ENCODE measurements around the gene OTOP2. TPM values are rescaled to one million over a fixed set of nuclear protein-coding genes. Genes with fewer than 3 reads are reported as not detected.

OTOP2 gene
- total and polyA plus RNA-seq, 2 of the 4 experiments (the other 2 are of a cell fraction) = not detected

GRCh38 chr17:74951680-74952421 lies 27.8 kb downstream of the OTOP2 start:
- no peak overlapping the region for H2BK5ac ChIP-seq (ENCODE audit: low read depth, low read length, poor library complexity, severe bottlenecking)
- H3K27ac ChIP-seq (ENCODE audit: insufficient read depth, low read length) = no peak overlapping the region
- H2AK9ac ChIP-seq (replicated peaks; ENCODE audit: low read depth, low read length, poor library complexity) = no peak overlapping the region
- H2BK15ac ChIP-seq (ENCODE audit: low read depth, low read length) = no peak overlapping the region
- no peak overlapping the region for H3K4me2 ChIP-seq (ENCODE audit: low read depth, low read length)
- no peak overlapping the region for H4K5ac ChIP-seq (ENCODE audit: low read depth, low read length)
- H4K20me1 ChIP-seq (ENCODE audit: insufficient read depth, low read length) = no peaks in the 10 kb centered on the region
- H3K14ac ChIP-seq (replicated peaks; ENCODE audit: low read depth, low read length) = no peak overlapping the region
- H3K9me3 ChIP-seq (ENCODE audit: control insufficient read depth, insufficient read depth, low read length) = no peaks in the 10 kb centered on the region
- ATAC-seq (ENCODE audit: low read depth) (no peak), DNase-seq (no peak)
- TF ChIP-seq CTCF (conservative IDR thresholded peaks at IDR 0.05; ENCODE audit: low read depth, low read length) (no peak), CHD1 (IDR thresholded peaks at IDR 0.05; ENCODE audit: low read depth, low read length) (no peak), MXI1 (IDR thresholded peaks at IDR 0.05; ENCODE audit: borderline replicate concordance, low read depth, low read length) (no peak), BHLHE40 (IDR thresholded peaks at IDR 0.05; ENCODE audit: low read depth, low read length) (no peak)
- WGBS, 2 experiments (ENCODE audit: extremely low coverage in 2 of 2, insufficient read length in 1 of 2) = 74% methylated on average over 6 of the region's 32 CpGs; no CpG with 5 or more reads in 1 of the 2 experiments
- ChIA-PET CTCF (no interaction called here), POLR2A (ENCODE audit: unreplicated experiment) (no interaction called here)
- H2AFZ ChIP-seq (replicated peaks; ENCODE audit: low read length, poor library complexity) = no peak overlapping the region
- no peaks in the 10 kb centered on the region for H3K36me3 ChIP-seq (ENCODE audit: control insufficient read depth, insufficient read depth, low read length)
- no TSS peak for BruUV-seq (replicated peaks)
- in situ Hi-C loops (cut with MboI; ENCODE audit: low sequenced_read_pairs) = loop anchor here (10.0 kb wide), 1 partner anchor 207 kb away; the partner anchor contains the start of gene NHERF1
- peaks cover 56% of the 10 kb centered on the region for H3K27me3 ChIP-seq (ENCODE audit: control insufficient read depth, insufficient read depth, low read length)
- dilution Hi-C loops (cut with HindIII; ENCODE audit: low sequenced_read_pairs, unreplicated experiment) = no loop called here
- H3K4me1 ChIP-seq (ENCODE audit: control insufficient read depth, insufficient read depth, low read length) = no peaks in the 10 kb centered on the region
- no peak overlapping the region for H3K56ac ChIP-seq (ENCODE audit: extremely low read depth, insufficient read depth, low read length)
- H2BK120ac ChIP-seq (ENCODE audit: low read depth, low read length) = no peak overlapping the region
- no peak overlapping the region for H3K4me3 ChIP-seq (ENCODE audit: insufficient read depth, low read depth, low read length)
- no peak overlapping the region for H3K9ac ChIP-seq (ENCODE audit: low read depth, low read length)
- H4K91ac ChIP-seq (ENCODE audit: insufficient read depth, low read depth, low read length) = no peak overlapping the region
- no peaks in the 10 kb centered on the region for H3K9me1 ChIP-seq (ENCODE audit: insufficient read depth, low read length)
- no peak overlapping the region for H2BK20ac ChIP-seq (ENCODE audit: low read depth, low read length)
- no peak overlapping the region for H3K23ac ChIP-seq (ENCODE audit: low read depth, low read length)
- H3K4ac ChIP-seq (ENCODE audit: low read depth, low read length) = no peak overlapping the region
- H4K8ac ChIP-seq (ENCODE audit: low read depth in 2 of 2, low read length in 2 of 2) = no peak overlapping the region
- no peak overlapping the region for H3K18ac ChIP-seq (ENCODE audit: low read depth, low read length)
- intact Hi-C loops (cut with micrococcal nuclease) = no loop called here
- no peaks in the 10 kb centered on the region for H3K79me1 ChIP-seq (ENCODE audit: low read depth in 1 of 2, low read length in 2 of 2)
- no peak overlapping the region for H2AK5ac ChIP-seq (ENCODE audit: low read depth, low read length)

Measured in IMR-90 (cell line).